Stimulated activated CD8-positive, alpha-beta memory T cell treated with anti-CD3 and anti-CD28 coated beads, Interleukin-12 subunit alpha, Interleukin-12 subunit beta, amount 100 ng/mL, for 4 hours (primary cell): Measurements from ENCODE around the gene TYSND1.
"Not testable (repeated sequence)": the region's sequence is repeated elsewhere in the genome, so short reads cannot be mapped to it uniquely, and the experiment has no call there.

Source experiments
- DNase-seq: peaks from one replicate; pipeline ENCODE4 v3.0.0-alpha.2; 2020; ENCODE audit warnings: low read depth

TYSND1 gene

DNA sequence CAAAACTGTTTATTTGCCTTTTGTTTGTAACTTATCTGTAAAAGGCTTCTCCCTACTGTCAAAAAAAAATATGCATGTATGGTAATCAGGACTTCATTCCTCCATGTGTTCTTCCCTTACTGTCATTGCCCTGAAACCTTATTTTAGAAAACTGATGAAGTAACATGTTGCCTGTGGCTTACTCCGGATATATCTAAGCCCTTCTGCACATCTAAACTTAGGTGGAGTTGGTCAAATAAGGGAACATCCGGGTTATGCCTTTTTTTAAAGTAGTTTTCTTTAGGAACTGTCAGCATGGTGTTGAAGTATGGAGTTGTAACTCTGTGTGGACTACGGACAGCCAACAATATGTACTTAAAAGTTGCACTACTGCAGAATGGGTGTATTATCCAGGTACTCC lies 17.7 kb upstream of the TYSND1 start:
- no peak for DNase-seq

DNA sequence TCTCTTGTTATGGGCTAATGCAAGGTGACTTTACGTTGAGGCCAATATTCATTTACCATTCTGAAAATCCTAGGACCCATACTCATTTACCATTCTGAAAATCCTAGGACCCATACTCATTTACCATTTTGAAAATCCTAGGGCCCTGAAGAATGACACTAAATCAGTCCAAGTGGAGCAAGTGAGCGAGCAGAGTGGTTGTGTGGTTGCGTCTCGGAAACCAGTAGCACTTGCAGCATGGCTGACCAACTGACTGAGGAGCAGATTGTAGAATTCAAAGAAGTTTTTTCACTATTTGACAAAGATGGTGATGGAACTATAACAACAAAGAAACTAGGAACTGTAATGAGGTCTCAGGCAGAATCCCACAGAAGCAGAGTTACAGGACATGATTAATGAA lies 16.9 kb upstream of the TYSND1 start:
- DNase-seq, result no peak

DNA sequence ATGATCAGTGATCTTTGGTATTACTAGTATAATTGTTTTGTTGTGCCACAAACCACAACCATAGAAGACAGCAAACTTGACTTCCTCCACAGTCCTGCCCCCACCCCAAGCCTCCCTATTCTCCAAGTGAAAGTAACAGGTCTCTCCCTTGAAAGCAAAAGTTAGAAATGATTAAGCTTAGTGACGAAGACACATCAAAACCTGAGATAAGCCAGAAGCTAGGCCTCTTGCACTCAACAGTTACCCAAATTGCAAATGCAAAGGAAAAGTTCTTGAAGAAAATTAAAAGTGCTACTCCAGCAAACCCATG lies 16.3 kb upstream of the TYSND1 start:
- no peak for DNase-seq

DNA sequence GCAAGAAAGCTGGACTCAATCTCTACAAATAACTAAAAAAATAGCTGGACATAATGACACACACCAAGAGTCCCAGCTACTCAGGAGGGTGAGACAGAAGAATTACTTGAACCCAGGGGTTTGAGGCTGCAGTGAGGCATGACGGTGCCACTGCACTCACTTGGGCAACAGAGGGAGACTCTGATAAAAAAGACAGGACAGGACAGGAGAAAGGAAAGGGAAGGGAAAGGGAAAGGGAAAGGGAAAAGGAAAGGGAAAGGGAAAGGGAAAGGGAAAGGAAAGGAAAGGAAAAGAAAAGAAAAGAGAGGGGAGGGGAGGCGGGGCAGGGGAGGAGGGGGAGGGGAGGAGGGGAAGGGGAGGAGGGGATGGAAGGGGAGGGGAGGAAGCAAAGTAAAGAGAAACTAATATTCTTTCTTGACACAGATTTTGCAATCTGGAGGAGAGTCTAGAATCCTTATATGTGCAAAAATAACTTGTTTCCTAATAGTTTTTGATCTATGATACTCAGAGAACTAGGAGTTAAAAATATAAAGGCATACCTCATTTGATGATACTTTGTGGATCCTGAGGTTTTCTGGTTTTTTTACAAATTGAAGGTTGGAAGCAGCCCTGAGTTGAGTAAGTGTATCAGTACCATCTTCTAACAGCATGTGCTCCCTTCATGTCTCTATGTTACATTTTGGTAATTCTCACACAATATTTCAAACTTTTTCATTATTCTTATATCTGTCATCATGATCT lies 15.8 kb upstream of the TYSND1 start:
- DNase-seq, result no peak

DNA sequence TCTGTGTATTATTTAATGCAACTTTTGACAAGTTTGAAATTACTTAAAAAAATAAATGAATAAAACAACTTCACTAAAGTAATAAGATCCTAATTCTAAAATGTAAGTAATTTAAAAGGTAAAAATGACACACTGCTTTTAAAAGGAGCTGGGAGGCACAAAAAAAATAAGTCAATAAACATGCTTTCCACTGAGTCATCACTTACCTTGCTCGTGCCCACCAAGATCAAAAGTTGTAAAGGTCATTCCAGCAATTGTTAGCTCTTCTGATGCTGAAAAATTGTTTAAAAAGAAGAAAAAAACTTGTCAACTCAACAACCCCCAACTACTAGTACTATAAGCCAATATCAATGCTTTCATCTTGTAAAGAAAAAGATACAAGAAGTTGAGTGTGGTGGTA lies 14.3 kb upstream of the TYSND1 start:
- DNase-seq, result no peak

DNA sequence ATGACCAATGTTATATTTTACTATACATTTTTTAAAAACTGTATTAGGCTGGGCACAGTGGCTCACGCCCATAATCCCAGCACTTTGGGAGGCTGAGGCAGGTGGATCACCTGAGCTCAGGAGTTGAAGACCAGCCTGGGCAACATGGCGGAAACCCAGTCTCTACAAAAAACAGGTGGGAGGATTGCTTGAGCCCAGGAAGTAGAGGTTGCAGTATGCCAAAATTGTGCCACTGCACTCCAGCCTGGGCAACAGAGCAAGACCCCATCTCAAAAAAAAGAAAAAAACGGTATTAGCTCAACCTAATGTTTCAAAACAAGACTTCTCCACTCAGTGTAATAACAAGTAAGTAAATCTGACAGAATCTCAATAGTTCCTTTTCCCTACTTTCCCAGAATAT lies 12.9 kb upstream of the TYSND1 start:
- not testable (repeated sequence) for DNase-seq

DNA sequence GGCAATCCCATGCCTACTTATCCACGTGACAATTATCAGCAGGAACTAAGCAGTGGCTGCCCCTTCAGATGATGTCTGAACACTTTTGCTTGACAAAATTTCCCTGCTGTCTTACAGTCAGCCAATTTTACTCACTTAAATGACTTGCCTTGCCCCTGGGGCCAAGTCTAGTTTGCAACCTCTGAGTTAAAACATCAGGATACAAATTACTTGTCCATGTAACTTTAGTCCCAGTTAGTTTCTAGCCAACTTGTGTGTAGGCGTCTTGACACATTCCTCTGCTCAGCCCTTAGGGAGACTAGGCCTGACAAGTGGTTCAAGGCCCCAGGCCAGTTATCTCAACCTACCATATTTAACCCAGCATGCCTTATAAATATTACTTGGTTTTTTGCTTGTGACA lies 11.6 kb upstream of the TYSND1 start:
- DNase-seq, result no peak

DNA sequence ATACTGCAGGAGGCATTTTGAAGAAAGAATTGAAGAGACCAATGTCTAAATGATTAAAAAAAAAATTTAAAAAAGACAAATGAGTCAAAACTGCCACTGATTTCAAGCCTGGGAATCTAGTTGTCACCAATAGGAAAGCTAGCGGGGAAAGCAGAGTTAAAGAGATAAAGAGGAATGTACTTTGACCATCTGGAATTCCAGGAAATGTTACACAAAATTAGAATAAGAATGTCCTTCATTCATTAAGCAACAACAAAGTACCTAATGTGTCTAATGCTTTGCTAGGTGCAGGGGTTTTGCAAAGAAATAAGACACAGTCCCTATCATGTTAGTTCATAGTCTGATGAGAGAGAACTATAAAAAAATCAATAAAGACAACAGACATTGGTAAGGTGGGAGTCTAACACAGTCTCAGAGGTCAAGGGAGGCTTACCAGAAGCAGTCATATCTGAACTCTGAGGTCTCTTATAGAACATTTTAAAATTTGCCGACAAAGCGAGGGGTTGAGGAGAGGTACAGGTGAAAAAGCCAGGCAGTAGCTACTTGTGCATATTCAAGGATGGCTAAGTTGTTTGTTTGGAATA lies 8.8 kb upstream of the TYSND1 start:
- no peak for DNase-seq

DNA sequence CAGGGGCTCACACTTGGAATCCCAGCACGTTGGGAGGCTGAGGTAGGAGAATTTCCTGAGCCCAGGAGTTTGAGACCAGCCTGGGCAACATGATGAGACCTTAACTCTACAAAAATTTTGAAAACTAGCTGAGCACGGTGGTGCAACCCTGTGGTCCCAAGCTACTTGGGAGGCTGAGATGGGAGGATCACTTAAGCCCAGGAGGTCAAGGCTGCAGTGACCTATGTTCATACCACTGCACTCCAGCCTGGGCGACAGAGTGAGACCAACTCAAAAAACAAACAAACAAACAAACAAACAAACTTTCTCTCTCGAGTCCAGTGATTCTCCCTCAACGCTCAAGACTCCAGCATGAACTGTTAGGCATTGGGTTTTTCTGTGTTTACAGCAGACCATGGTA lies 2.0 kb upstream of the TYSND1 start:
- no peak for DNase-seq

DNA sequence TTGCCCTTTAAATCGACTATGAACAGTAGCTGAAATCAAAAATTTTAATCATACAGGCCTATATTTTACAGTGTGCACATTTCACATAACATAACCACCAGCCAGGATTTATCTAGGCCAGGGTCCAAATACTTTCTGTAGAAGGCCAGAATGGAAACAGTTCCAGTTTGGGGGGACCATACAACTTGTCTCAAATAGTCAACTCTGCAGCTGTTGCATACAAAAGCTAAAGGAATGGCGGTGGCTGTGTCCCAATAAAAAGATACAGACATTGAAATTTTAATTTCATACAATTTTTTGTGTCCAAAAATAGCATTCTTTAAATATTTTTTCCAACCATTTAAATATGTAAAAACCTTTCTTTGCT lies 742 bp upstream of the TYSND1 start:
- no peak for DNase-seq

DNA sequence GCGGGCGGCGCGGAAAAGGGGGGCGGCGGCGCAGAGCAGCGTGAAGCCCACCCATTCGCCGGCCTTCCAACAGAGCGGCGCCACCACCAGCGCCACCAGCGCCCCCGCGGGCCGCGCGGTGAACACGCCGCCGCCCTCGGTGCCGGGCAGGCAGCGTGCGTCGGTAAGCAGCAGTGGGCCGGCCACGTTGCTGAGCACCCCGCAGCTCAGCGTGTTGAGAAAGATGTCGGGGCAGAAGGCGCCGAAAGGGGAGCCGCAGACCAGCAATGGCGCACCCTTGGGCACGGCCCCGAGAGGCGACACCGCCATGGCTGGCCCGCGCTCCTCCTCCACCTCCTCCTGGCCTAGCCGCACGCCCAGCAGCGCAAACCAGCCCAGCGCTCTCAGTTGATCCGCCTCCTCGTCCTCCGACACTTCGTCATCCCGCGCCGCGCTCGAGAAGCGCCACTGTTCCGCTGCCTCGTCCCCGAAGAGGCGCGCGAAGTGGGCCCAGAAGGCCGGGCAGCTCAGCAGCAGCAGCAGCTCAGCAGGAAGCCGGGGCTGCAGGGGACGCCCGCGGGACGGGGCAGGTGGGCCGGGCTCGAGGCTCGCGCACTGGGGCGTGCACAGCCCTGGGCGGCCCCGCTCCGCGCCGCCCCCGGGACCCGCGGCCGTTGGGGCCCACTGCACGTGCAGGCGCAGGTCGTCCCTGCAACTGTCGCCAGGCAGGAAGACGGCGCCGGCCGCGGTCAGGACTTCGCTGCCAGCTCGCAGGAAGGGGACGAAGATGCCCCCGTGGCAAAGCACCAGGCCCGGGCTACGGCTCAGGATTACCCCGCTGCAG lies 623 bp downstream of the TYSND1 start:
- peak; percentile 69 for DNase-seq

DNA sequence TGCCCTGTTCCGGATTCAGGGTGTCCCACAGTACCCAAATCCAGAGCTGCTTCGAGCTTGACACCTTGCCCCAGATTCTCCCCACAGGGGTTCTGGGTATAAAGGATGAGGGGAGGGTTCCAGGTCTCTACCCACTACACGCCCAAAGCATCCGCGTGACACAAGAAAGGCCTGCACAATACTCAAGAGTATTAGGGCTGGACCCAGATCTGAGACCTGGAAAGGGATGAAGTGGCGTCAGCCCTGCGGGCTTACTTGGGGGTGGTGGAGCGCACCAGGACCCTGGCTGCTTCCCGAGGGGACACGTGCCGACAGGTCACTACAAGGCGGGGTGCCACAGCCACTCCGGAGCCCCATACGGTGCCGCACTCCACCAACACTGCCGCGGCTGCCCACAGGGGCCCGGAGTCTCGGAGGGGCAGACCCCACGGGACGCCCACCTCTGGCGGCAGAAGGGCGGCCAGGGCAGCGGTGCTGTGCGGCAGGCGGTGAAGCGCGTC lies 1.3 kb downstream of the TYSND1 start:
- DNase-seq, result no peak

DNA sequence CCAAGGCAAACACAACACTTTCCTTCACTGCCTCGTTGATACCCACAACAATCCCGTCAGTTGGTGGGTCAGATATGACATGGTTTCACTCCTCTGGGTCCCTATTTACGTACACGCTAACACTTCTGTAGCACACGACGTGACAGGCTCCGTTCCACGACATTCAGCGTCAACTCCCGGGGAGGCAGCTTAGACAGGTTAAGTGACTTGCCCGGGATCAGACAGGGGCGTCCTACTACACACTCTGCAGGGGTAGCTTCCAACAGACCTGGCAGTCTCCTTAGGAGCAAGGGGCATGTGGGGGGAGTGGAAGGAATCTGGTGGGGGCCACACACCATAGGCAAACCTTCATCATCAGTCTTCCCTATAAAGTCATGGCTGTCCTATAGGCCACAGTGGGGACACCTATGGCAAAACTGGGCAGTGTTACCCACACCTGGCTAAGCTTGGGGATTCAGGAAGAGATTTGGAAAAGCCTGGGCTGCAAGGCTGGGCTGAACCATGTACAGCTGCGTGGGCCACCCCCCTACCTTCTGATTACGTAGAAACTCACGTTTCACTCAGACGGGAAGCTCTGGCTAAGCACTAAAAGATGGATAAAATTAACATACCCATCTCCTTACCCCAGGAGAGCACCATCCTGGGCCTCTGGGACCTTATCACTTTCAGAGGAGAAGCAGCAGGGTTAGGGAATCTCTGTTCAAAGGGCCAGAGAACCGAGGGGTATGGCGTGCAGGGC lies 2.0 kb downstream of the TYSND1 start:
- DNase-seq, result no peak

DNA sequence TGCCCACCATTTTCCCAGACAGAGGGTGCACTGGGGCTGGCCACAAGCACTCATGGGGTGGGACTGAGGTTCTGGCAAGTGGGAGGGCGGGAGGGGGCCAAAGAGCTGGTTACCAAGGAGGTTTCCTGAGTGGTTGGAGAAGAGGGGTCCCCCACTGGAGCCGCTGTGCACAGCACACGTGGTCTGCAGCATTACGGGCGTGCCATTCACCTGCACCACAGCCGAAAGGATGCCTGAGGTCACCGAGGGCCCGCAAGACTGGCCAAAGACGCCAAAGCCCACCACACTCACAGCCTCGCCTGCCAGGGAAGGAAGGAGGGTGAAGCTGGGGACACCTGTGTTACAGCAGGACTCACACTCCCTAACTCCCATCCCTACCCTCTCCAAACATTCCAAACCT lies 3.9 kb downstream of the TYSND1 start:
- DNase-seq, result no peak

DNA sequence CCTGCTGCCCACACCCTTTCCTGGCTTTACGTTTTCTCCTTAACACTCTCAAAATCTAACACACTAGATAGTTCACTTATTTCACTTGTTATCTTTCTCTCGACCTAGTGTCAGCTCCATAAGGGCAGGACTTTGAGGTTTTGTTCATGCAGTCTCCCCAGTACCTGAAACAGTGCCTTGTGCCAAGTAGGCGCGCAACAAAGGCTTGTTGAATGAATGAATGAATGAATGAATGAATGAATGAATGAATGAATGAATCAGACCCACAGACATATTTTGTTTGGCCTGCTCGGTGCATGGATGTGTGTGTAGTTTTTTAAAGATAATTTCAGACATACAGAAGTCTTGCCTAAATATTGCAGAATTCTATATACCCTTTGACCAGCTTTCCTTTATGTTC lies 6.2 kb downstream of the TYSND1 start:
- no peak for DNase-seq

DNA sequence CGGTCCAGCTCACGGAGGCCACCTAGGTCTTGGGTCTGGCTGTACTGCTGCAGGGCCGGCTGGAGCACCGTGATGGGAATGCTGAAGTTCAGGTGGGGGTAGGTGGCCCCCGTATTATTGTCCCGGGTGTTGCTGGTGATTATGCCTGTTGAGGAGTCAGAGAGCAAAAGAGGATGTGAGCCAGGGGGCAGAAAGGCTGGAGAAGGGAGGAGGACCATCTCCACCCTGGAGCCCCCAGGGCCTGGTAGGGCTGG lies 6.6 kb downstream of the TYSND1 start:
- DNase-seq, result no peak

DNA sequence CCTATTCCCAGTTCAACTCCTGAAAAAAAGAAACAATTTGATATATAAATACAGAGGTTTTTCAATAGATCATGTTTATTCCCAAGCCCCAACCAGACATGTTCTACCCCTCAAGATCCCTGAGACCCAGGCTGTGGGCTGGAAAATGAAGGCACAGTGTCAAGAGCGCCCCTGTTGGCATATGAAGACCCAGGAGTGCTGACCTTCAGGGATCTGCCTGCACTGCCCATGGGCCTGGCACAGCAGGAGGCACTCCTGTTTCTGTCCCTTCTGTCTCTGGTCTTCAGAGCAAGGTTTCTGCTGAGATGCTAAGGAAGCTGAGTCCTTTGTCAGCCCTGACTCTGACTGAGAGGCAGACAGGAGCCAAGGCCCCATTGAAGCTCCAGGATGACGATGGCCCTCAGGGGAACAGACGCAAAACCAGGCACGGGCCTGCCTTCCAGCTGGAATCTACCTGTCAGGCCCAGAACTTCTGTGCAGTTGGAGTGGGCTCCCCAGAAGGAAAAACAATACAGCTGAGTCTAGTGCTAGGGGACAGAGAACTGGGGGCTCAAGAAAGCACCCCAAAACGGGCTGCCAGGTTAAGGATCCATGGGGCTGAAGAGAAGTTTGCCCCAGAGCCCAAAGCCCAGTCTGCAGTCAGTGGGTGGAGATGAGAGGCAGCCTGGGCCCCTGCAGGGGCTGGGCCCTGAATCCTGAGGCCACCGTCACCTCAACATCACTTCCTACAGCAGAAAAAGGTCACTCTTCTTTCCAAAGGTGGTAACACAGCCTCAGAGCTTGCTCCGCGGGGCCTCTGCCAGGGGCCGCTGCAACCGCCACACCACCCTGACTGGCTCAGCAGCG lies 7.1 kb downstream of the TYSND1 start:
- DNase-seq, result no peak

DNA sequence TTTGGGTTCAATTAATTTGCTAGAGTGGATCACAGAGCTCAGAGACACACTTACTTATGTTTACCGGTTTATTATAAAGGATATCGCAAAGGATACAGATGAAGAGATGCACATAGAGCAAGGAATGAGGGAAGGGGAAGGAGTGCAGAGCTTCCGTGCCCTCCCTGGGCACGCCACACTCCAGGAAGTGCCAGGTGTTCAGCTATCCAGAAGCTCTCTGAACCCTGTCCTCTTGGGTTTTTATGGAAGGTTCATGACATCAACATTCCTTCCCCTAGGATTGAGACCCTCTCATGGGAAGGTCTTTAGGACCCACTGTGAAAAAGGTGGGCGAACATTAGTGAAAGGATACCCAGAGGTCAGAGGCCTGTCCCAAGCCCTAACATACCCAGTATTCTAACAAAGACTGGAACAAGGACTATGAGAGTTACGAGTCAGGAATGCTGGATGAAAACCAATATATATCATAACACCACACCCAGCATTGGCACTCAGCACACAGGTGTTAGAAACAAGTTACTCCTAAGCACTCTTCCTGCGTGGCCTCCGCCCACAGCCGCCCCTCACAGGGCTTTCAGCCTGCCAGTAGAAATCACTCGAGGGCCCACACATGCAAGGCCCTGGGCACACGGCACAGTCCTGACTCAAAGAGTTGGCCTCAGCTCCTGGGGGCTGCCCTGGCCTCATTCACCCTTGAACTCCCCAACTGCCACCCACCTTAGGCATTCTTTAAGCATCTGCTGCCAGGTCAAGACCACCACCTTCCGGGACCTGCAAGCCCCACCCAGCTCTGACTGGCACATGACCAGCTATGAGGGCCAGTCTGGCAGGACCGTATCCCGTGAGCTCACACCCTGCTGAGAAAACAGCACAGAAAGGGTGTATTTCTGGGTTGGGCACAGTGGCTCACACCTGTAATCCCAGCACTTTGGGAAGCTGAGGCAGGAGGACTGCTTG lies 8.3 kb downstream of the TYSND1 start:
- DNase-seq, result no peak

DNA sequence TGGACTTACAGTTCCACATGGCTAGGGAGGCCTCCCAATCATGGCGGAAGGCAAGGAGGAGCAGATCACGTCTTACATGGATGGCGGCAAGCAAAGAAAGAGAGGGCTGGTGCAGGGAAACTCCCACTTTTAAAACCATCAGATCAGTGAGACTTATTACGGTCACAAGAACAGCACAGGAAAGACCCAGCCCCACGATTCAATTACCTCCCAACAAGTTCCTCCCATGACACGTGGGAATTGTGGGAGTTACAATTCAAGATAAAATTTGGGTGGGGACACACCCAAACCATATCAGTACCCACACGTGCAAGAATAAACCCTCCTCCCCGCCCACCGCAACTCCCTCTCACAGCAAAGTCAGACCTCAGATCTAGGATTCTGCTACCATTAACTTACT lies 9.4 kb downstream of the TYSND1 start:
- DNase-seq, result no peak

DNA sequence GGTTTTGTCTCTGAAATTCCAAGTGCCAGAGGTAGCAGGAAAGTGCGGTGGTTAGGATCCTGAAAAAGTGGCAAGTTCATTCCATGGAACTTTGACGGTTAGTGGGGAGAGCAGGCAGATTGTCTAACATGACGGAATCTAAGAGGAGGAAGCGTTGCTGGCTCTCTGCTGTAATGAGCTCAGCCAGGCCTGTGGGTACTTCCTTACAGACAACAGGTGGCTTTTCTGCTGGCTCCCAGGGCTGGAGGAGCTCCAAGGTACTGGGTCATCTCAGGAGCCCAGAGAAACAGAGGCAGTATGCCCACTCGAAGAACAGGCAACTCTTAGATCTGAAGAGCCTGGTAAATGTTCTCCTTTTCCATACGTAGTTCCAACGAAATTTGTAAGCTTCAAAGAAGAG lies 10.8 kb downstream of the TYSND1 start:
- no peak for DNase-seq

DNA sequence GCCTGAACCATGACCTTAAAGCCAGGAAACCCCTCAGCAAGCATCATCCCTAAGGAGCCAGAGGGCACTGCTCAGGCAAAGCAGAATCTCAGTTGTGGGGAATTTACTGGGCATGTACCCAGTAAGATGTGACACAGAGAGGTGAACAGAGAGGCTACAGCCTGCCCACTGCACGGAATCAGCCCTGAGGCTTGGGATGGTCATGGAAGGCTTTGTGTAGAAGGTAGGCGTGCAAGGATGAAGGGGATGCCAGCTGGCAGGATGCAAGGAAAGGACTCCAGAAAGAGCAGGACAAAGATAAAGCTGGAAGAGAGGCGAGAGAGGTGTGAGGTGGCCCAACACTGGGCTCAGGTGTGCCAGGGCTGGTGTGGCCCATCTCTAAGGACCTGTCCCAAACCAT lies 11.5 kb downstream of the TYSND1 start:
- no peak for DNase-seq
